T-helper 1 cell treated with Interleukin-12 subunit alpha and Interleukin-12 subunit beta and Interleukin-4 antibody, amounts not matched to agents 30 μg/mL and 1 μg/mL, for 36 hours (primary cell): Measurements from ENCODE around the gene ATP10A.

Experiments
- H3K27ac Mint-ChIP-seq: one replicate; pipeline ENCODE4 v1.8.0; 2021; ENCODE audit warnings: mild to moderate bottlenecking, mixed read lengths
- H3K27me3 Mint-ChIP-seq: one replicate; pipeline ENCODE4 v1.8.0; 2021; ENCODE audit warnings: low read depth, mixed read lengths
- H3K36me3 Mint-ChIP-seq: one replicate; pipeline ENCODE4 v1.8.0; 2021; ENCODE audit warnings: low read depth, mixed read lengths
- H3K4me1 Mint-ChIP-seq: one replicate; pipeline ENCODE4 v1.8.0; 2021; ENCODE audit warnings: low read depth, mixed read lengths
- H3K4me3 Mint-ChIP-seq: one replicate; pipeline ENCODE4 v1.8.0; 2021; ENCODE audit warnings: mild to moderate bottlenecking, moderate library complexity, mixed read lengths
- H3K9me3 Mint-ChIP-seq: one replicate; pipeline ENCODE4 v1.8.0; 2021; ENCODE audit warnings: mixed read lengths

ATP10A gene

DNA sequence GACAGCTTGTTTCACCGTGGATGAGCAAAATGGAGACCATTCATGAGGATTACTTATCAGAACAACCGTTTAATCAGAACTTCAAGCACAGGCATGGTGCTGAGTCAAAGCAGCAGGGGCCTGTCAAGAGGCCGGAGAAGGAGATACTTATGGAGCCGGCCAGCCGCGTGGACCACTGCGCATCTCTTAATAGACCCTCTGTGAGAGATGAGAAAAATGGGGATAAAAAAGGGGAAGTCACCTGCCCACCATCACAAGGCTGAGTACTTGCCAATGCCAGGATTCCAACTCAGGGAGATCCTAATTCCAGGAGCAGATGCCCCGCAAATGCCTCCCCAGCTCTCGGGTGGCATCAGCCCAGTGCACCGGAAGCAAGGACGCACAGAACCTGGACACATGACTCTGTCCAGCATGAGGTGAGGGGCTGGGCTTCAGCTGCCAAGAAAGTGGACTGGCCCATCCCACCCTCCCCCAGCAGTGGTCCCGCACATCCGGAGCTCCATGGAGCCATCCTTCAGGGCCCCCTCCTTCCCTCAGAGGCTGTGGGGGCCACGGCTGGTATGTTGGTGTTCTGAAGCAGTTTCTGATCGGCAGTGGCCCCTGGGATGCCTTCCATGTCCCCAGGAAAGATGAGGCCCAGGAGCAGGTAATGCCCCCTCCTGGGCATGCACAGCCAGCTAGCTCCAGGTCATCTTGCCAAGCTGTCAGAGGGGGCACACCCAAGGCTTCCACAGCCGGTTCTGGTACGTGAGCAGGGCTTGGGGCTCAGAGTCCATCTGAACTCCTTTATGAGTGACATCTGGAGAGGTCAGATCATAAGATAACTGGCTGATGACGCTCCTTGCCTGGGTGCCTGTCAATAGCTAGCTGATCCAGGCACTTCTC, 143.8 kb downstream of the ATP10A start:
- H3K27ac Mint-ChIP-seq, result no peak overlapping the region
- peaks cover 27% of the 10 kb centered on the region for H3K36me3 Mint-ChIP-seq
- H3K27me3 Mint-ChIP-seq, result no peaks in the 10 kb centered on the region
- no peak overlapping the region for H3K4me3 Mint-ChIP-seq
- H3K4me1 Mint-ChIP-seq, result no peaks in the 10 kb centered on the region
- H3K9me3 Mint-ChIP-seq, result no peaks in the 10 kb centered on the region

DNA sequence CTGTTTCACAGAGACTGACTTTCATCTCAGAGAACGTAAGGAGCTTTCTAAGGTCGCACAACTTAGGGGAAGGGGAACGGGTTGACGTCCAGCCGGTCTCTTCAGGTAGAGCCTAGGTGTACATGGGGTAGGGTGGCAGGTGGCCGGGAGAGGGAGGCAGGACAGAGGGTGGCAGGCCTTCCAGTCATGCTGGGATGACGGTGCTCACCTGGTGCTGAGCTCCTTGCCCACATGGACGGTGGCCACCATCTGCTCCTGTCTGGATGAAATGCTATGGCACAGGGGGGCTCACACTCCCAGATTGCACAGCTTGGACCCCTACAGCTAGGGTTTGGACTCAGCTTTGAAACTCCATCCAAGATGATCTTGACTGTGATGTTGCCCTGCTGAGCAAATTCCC, 144.5 kb downstream of the ATP10A start:
- H3K27me3 Mint-ChIP-seq, result no peaks in the 10 kb centered on the region
- peaks cover 27% of the 10 kb centered on the region for H3K36me3 Mint-ChIP-seq
- H3K4me3 Mint-ChIP-seq, result no peak overlapping the region
- no peaks in the 10 kb centered on the region for H3K9me3 Mint-ChIP-seq
- no peak overlapping the region for H3K27ac Mint-ChIP-seq
- no peaks in the 10 kb centered on the region for H3K4me1 Mint-ChIP-seq

DNA sequence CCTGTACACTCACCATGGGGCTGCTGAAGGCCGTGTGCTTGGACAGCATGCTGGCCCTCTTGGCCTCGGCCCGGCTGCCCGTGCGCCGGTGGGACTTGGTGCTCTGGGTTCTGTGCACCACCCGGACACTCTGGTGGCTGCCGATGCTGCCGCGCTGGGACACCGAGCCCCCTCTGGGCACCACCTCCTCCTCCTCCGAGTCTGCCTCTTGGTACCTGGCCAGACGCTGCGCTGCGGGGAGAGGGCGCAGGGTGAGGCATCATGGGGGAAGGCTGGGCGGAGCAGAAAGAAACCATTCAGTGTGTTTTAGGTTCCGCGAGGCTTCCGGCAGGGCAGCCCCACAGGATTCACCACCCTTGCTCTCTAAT, 145.0 kb downstream of the ATP10A start:
- peaks cover 31% of the 10 kb centered on the region for H3K36me3 Mint-ChIP-seq
- H3K4me1 Mint-ChIP-seq, result no peaks in the 10 kb centered on the region

DNA sequence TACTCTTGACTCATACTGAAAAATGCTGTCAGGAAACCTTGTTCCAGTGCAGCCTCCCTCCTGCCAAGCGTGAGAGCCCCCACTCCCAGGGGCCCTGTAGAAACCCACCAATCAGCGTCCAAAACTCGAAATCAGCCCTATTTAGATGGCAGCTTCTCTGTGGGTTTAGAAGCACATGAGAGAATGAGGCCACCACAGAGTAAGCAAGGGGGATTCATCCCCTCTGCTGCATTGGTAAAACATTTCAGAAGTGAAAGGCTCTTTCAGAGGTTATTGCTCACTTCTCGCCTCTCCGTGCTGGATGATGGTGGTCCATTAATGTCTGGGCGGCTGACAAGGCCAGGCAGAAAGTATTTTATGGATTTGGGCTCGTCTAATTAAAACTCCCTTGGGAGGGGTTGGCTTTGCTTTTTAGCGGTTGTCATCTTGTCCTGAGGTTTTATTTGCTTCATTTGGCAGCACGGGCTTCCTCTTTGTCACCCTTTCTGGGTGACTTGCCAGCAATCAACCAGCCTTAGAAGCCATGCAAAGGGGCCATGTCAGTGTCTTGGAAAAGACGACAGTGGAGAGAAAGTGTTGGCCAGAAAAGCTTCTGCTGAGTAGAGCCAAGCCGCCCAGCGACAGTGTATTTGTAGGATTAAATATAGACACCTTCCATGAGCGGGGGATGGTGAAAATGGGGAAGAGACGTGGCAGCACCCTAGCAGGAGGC, 145.5 kb downstream of the ATP10A start:
- Mint-ChIP-seq H3K9me3 (no peaks in the 10 kb centered on the region), H3K27me3 (no peaks in the 10 kb centered on the region), H3K4me1 (no peaks in the 10 kb centered on the region), H3K4me3 (no peak overlapping the region), H3K36me3 (peaks cover 29% of the 10 kb centered on the region), H3K27ac (no peak overlapping the region)

More for the DNA sequence above, 145.0 kb downstream of the ATP10A start:
- no peak overlapping the region for H3K27ac Mint-ChIP-seq
- no peaks in the 10 kb centered on the region for H3K9me3 Mint-ChIP-seq
- no peaks in the 10 kb centered on the region for H3K27me3 Mint-ChIP-seq
- H3K4me3 Mint-ChIP-seq, result no peak overlapping the region

DNA sequence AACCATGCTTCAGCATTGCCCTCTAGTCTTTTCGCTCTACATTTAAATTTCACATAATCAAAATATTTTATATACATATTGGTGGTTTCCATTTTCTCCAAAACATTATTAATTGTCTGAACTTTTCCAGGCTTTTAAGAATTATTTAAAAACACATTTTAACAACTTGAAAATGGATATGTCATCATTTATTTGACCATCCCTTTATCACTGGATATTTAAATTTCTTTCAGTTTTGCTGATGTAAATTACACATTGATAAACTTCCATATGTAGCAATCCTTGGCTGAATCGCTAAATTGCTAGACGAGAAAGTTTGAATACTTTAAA, 146.0 kb downstream of the ATP10A start:
- H3K4me1 Mint-ChIP-seq, result no peaks in the 10 kb centered on the region
- H3K9me3 Mint-ChIP-seq, result no peaks in the 10 kb centered on the region
- peaks cover 28% of the 10 kb centered on the region for H3K36me3 Mint-ChIP-seq
- no peak overlapping the region for H3K27ac Mint-ChIP-seq
- H3K4me3 Mint-ChIP-seq, result no peak overlapping the region
- H3K27me3 Mint-ChIP-seq, result no peaks in the 10 kb centered on the region

DNA sequence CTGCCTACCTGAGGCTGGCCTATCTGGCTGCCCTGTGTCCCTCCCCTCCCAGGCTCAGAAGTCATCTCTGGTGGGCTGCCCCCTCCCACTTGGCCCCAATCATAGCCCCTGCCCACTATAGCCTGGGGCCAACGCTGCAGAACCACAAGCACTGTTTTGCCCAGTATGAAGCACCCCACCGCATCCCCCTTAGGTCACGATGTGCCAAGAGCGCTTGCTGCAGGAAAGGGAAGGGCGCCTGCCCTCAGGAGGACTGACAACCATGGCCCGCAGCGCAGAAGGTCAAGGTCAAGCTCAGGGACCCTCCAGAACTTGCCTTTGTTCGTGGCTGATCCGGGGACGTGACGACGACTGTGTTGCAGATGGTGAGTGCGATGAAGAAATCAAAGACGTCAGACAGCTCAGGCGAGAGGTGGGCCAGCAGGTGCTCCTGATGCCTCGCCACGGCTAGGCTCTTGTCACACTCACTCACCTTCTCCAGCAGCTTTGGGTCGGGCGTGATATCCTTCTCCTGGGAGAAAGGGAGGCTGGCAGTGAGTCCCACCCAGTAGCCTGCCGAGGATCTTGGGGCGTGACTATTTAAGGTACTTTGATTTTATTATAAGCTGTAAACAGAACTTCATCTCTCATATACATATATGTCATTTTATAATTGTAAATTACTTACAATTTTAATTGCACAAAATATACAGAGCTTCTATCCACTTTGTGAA, 146.6 kb downstream of the ATP10A start:
- no peaks in the 10 kb centered on the region for H3K9me3 Mint-ChIP-seq
- no peaks in the 10 kb centered on the region for H3K27me3 Mint-ChIP-seq
- H3K4me1 Mint-ChIP-seq, result no peaks in the 10 kb centered on the region
- H3K27ac Mint-ChIP-seq, result no peak overlapping the region
- no peak overlapping the region for H3K4me3 Mint-ChIP-seq
- H3K36me3 Mint-ChIP-seq, result peaks cover 26% of the 10 kb centered on the region

DNA sequence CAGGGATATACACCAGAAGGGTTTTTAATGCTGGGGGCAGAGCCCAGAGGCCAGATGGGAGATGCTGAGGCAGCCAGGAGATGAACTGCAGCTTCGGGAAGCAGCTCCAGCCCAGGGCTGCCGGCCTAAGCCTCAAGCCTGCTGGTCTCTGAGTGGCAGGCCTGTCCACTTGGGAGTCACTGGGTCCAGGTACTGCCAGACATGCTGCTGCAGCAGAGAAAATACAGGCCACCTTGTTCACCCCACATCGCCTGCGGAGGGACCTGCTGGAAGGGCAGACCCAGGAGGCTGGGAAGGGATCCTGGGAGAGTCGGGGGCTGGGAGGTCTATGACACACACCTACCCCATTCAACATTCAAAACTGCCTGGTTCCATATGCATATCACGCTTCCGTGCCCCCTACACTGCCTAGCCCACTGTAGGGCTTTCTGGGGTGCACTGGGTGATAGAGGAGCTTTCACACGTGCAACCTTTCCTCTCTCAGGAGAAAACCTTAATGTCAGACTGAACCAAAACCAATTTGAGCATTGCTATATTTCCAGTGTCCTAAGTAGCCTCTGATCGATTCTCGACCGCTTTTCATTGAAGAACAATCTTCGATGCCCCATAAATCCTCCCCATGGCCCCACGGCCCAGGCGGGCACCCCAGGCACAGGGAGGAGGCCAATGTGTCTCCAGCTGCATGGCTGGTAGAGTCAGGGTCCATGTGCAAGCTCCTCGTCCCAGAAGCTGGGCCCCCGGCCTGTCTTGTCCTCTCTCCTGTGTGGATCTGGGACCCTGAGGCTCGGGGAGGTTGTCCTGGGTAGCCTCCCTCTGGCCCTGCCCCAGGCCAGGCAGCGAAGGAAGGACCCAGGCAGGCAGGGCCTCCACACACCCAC, 147.4 kb downstream of the ATP10A start:
- no peaks in the 10 kb centered on the region for H3K27me3 Mint-ChIP-seq
- H3K4me3 Mint-ChIP-seq, result no peak overlapping the region
- H3K4me1 Mint-ChIP-seq, result no peaks in the 10 kb centered on the region
- H3K27ac Mint-ChIP-seq, result no peak overlapping the region
- H3K9me3 Mint-ChIP-seq, result no peaks in the 10 kb centered on the region
- peaks cover 26% of the 10 kb centered on the region for H3K36me3 Mint-ChIP-seq

DNA sequence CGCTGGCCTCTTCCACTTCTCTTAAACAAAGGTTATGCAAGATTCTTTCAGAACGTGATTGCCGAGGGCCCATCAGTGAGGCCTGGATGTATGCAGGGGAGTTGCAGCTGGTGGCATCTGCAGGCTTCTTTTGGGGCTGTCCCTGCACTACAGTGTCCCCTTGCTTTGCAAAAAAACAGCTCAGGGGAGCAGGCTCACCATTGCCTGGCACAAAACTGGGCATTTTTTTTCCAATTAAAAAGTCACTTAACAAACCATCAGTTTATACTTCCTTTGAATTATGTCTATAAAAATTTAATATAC, 148.6 kb downstream of the ATP10A start:
- no peak overlapping the region for H3K27ac Mint-ChIP-seq
- H3K27me3 Mint-ChIP-seq, result no peaks in the 10 kb centered on the region
- peaks cover 22% of the 10 kb centered on the region for H3K36me3 Mint-ChIP-seq
- no peaks in the 10 kb centered on the region for H3K4me1 Mint-ChIP-seq
- no peak overlapping the region for H3K4me3 Mint-ChIP-seq
- no peaks in the 10 kb centered on the region for H3K9me3 Mint-ChIP-seq

DNA sequence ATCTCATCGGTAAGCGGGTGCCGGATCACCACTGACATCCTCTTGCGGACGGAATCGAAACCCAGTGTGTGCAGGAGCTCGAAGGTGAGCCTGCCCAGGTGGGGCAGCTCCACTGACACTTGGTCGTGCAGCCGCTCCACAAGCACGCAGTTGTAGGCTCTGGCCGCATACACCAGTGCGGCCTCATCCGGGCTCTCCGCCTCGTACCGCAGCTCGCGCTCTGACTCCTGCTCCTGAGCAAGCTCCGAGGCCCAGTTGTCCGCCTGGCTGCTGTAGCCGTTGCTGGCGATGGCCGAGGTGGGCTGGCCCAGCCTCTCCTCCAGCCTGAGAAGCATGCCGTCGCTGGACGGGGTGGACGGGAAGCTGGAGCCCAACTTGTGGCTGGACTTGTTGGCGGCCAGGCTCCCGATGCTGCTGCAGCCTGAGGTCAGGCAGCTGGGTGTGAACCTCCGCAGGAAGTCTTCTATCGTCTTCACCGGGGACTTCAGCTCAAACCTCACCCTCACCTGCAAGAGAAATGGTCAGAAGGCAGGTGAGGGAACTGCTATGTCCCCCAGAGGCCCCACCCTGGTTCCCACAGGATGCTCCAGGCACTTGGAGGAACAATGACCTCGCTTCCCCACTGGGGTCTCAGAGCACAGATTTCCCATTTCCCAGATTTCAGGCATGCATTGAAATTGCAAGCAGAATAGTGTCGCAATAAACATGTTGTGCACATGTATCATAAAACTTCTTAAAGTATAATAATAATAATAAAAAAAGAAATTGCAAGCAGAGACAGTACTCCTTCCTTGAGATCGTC, 149.2 kb downstream of the ATP10A start:
- no peak overlapping the region for H3K27ac Mint-ChIP-seq
- no peaks in the 10 kb centered on the region for H3K9me3 Mint-ChIP-seq
- H3K4me1 Mint-ChIP-seq, result no peaks in the 10 kb centered on the region
- H3K4me3 Mint-ChIP-seq, result no peak overlapping the region
- H3K36me3 Mint-ChIP-seq, result peaks cover 22% of the 10 kb centered on the region
- H3K27me3 Mint-ChIP-seq, result no peaks in the 10 kb centered on the region

DNA sequence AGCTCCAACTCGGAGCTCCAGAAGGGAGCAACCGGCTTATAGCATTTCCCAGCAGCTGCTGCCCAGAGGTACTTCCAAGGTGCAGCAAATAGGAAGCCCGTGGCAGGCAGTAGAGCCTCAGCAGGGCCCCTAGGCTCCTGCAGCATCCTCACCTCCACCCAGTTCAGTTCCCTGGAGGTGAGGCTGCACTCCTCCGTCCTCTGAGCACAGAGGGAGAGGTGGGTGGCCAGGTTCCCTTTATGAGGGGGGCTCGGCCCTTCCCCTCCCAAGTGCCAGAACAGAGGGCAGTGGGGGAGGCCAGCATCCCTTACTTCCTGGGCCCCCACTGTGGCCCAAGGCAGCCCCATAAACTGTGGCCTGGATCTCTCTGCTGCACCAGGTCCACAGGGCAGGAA, 150.2 kb downstream of the ATP10A start:
- H3K36me3 Mint-ChIP-seq, result peaks cover 18% of the 10 kb centered on the region
- H3K4me1 Mint-ChIP-seq, result no peaks in the 10 kb centered on the region
- H3K27me3 Mint-ChIP-seq, result no peaks in the 10 kb centered on the region
- H3K4me3 Mint-ChIP-seq, result no peak overlapping the region
- no peaks in the 10 kb centered on the region for H3K9me3 Mint-ChIP-seq
- no peak overlapping the region for H3K27ac Mint-ChIP-seq

DNA sequence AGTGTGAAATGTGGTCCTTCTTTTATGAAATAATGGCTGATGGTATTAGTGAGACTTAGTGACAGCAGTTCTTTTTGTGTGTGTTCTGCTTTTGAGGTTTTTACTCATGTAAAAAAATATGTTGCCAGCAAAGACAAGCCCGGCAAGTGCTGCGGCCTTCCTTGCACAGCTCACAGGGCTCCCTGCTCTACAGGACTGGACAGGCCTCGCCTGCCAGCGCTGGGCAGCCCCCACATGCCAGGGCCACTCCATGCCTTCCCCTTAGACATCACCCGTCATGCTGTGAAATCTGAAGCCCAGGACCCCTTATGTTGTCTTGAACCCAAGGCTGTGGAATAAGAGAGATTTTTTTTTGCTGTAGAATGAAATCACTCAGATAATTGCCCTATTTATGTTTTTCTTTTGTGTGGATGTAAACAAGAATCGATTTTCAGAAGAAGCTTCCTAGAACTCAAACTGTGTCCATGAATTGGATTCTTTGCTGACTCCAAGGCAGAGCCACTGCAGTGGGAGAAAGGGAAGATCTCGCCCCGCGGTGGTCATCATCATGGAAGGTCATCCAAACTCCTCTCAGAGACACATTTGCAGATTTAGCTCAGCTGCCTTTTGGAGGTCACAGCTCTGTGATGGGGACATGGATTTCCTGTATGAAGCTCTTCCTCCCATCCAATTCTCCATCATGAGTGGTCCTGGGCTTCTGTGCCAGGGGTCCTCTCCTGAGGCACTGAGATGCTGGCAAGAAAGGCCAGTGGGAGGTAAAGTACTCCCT, 150.8 kb downstream of the ATP10A start:
- no peak overlapping the region for H3K4me3 Mint-ChIP-seq
- H3K27ac Mint-ChIP-seq, result no peak overlapping the region
- no peaks in the 10 kb centered on the region for H3K27me3 Mint-ChIP-seq
- peaks cover 15% of the 10 kb centered on the region for H3K36me3 Mint-ChIP-seq
- no peaks in the 10 kb centered on the region for H3K9me3 Mint-ChIP-seq
- H3K4me1 Mint-ChIP-seq, result no peaks in the 10 kb centered on the region

DNA sequence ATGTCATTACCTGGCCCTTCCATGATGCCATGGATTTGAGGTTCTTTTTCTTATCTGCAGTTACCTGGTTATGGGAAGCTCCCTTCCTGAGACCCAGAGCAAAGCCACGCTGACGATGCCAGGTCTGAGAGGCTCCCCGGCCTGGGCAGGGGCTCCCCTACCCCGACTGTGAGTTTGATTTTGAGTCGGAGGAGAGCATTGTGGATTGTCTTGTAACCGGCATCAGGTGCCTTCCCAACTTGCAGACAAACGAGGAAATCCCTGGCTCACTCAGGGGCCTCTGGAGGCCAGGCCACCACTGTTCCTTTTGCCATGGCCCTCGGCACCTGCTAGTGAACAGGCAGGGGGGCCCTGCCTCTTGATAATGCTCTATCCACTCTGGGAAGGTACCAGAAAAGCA, 151.4 kb downstream of the ATP10A start:
- Mint-ChIP-seq H3K9me3 (no peaks in the 10 kb centered on the region), H3K27me3 (no peaks in the 10 kb centered on the region), H3K4me1 (no peaks in the 10 kb centered on the region), H3K36me3 (peaks cover 14% of the 10 kb centered on the region), H3K4me3 (no peak overlapping the region), H3K27ac (no peak overlapping the region)

DNA sequence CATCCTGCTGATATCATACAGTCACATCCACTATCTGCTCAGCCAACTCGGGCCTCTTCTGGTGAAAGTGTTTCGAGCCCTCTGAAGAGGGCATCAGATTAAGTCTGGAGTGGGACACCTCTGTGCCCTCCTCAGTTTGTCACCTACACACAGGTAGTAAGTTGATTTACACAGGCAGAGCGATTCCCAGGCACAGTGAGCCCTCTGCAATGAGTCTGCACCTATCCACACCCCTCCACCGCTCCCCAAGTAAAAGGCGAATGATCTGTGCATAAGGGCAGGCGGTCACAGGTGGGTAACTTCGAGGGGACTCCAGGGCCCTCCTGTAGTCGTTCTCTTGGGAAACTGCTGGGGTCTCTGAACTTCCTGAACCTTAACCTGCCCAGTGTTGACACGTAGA, 152.0 kb downstream of the ATP10A start:
- no peaks in the 10 kb centered on the region for H3K27me3 Mint-ChIP-seq
- no peaks in the 10 kb centered on the region for H3K9me3 Mint-ChIP-seq
- peaks cover 11% of the 10 kb centered on the region for H3K36me3 Mint-ChIP-seq
- no peak overlapping the region for H3K4me3 Mint-ChIP-seq
- H3K27ac Mint-ChIP-seq, result no peak overlapping the region
- no peaks in the 10 kb centered on the region for H3K4me1 Mint-ChIP-seq
